ENCODE measurements around the gene TBK1.

The TBK1 gene

DNA sequence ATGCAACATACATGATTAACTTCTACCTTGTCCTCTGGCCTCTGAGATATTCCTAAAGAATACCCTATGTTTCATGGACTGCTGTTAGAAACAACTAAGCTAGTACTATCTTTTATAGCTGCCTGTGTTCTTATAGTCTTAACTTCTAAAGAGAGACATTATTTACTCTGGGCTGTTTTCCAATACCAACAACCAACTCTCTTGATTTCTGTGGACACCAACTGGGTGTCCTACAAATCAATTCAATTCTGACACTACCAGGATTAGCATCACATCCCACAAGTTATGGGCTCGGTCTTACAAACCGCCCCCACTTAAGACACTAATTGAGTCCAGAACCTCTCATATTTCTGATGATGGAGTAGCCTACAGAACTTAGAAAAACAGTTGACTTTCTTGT is 39.5 kb upstream of the TBK1 start:
- TF ChIP-seq CTCF (IDR thresholded peaks at IDR 0.05): no peak
- TF ChIP-seq ZFX (IDR thresholded peaks at IDR 0.05; ENCODE audit: borderline replicate concordance): no peak
- no peak overlapping the region; the same call in 1 of the 2 replicates for H3K27ac ChIP-seq

DNA sequence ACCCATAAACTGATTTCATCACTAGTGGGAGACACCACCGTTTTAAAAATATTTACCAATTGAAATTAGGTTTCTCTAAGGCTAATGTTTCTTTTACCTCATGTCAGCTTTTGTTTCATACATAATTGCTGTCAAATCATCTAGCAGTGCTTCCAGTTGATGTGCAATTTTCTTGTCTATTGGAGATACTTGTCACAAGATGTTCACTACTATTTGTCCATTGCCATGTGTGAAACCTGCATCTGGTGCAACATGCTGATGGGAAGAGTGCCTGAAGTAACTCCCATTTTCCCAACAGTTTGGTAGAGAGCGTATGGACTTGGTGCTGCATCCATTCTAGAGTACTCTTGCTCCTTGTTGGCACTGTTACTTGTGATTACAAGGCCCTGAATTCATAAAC is 38.0 kb upstream of the TBK1 start:
- TF ChIP-seq ZFX (IDR thresholded peaks at IDR 0.05; ENCODE audit: borderline replicate concordance): no peak
- TF ChIP-seq CTCF (IDR thresholded peaks at IDR 0.05): no peak
- no peak overlapping the region for H3K27ac ChIP-seq

GRCh38 chr12:64418209-64418608 is 33.7 kb upstream of the TBK1 start:
- no peak overlapping the region for H3K27ac ChIP-seq
- TF ChIP-seq CTCF (IDR thresholded peaks at IDR 0.05) (no peak), ZFX (IDR thresholded peaks at IDR 0.05; ENCODE audit: borderline replicate concordance) (no peak)

DNA sequence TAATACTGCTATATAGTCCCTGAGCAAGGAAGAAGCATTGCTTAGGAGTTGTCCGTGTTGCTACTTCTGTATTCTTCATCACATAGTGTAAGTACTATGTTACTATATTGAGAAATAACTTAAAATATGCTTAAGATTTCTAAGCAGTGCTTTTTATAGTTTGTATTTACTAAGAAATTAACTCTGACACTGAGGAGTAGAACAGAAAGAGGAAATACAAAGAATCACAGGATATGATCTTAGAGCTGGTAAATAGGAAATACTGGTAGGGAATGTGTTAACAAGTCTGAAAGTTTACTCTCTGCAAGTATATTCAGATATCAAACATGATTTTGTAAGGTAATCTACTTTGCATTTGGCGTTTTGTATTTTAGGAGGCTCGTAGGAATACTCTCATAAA is 32.2 kb upstream of the TBK1 start:
- TF ChIP-seq CTCF (IDR thresholded peaks at IDR 0.05) (no peak), ZFX (IDR thresholded peaks at IDR 0.05; ENCODE audit: borderline replicate concordance) (no peak)
- H3K27ac ChIP-seq: no peak overlapping the region

DNA sequence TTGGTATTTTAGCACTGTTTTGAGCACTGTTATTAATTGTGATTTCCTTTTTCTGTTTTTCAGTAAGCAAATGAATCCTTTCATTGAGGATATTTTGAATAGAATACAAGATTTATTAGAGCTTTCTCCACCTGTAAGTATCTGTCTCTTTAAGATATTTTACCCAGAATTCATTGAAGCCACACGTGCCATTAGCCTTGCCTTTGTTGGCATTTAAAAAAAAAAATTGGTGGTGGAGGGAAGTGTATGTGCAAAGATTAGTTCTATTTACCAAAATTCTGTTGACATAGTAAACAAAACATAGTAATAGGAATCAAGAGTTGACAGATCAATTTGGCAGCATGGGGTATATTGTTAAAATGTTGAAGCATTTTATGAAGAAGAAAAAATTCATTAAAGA is 23.9 kb upstream of the TBK1 start:
- H3K27ac ChIP-seq: peak overlapping the region; percentile 22; the same call in 1 of the 2 replicates
- TF ChIP-seq ZFX (IDR thresholded peaks at IDR 0.05; ENCODE audit: borderline replicate concordance): no peak

- TF ChIP-seq CTCF (IDR thresholded peaks at IDR 0.05) (no peak), ZFX (IDR thresholded peaks at IDR 0.05; ENCODE audit: borderline replicate concordance) (no peak)
- H3K27ac ChIP-seq: peak overlapping the region; percentile 22
Measured at GRCh38 chr12:64428956-64429355, 23.0 kb upstream of the TBK1 start.

GRCh38 chr12:64430886-64431285 is 21.0 kb upstream of the TBK1 start:
- no peak for TF ChIP-seq CTCF (IDR thresholded peaks at IDR 0.05)
- TF ChIP-seq ZFX (IDR thresholded peaks at IDR 0.05; ENCODE audit: borderline replicate concordance): no peak
- no peak overlapping the region for H3K27ac ChIP-seq

- H3K27ac ChIP-seq: no peak overlapping the region
- TF ChIP-seq ZFX (IDR thresholded peaks at IDR 0.05; ENCODE audit: borderline replicate concordance) (no peak), CTCF (IDR thresholded peaks at IDR 0.05) (no peak)
Measured at GRCh38 chr12:64431791-64432190, 20.1 kb upstream of the TBK1 start.
